ENCODE data around the gene SLC6A3. TPM values are rescaled to one million over a fixed set of nuclear protein-coding genes. Genes with fewer than 3 reads are reported as not detected.

SLC6A3 gene
- polyA plus RNA-seq, 3 donors = not detected

DNA sequence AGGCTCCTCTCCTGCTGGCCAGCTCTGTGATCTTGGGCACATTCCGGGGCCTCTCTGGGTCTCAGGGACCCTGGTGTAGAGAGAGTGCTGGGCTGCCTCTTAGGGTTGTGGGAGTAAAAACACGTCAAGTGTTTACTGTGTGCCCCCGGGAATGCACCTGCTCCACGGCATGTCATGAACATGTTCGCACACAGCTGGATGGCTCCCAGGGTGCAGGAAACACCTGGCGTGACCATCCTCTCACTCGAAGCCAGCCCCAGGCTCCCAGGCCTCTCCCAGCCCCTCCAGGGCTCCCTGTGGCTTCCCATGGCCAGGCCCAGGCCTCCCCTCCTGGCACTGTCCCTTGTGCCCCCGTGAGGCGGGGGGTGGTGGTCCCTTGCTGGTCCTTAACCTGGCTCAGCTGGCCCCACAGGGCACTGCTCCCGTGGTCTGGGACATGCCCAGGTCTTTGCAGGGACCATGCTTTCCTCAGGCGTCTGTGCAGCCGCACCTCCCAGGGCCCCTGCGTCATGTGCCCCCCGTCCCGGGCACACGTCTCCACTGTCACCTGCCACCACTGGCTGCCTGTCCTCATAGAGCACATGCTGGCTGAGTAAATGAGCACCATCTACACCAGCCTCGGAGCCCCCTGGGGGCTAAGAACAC, 44.9 kb downstream of the SLC6A3 start:
- no peaks in the 10 kb centered on the region for H3K27me3 ChIP-seq (ENCODE audit: control insufficient read depth in 2 of 2, insufficient read depth in 2 of 2, low read length in 2 of 2)
- H3K4me3 ChIP-seq (replicated peaks in 1 of 3; ENCODE audit: low read depth in 2 of 3, low read length in 3 of 3) = no peak overlapping the region
- H3K4me2 ChIP-seq (replicated peaks; ENCODE audit: extremely low read depth, low read length, poor library complexity, severe bottlenecking) = no peak overlapping the region
- no peaks in the 10 kb centered on the region for H3K36me3 ChIP-seq (replicated peaks in 1 of 2; ENCODE audit: control insufficient read depth in 1 of 2, insufficient read depth in 2 of 2, low read length in 2 of 2)
- no peak for DNase-seq
- 87% methylated on average over 15 of the region's 17 CpGs for WGBS (ENCODE audit: insufficient coverage)
- Mint-ChIP-seq H3K36me3 (no peaks in the 10 kb centered on the region), H3K4me1 (no peaks in the 10 kb centered on the region), H3K4me3 (no peak overlapping the region), H3K27me3 (ENCODE audit: low read depth in 3 of 3) (peaks cover 20 to 22% (median 20%) of the 10 kb centered on the region in 3 donors), H3K9me3 (peaks cover 0 to 3% (median 1%) of the 10 kb centered on the region in 7 donors), H3K27ac (no peak overlapping the region)
- no peaks in the 10 kb centered on the region for H3K79me2 ChIP-seq (ENCODE audit: insufficient read depth, low read length)
- H4K20me1 ChIP-seq (ENCODE audit: insufficient read depth, low read length) = no peaks in the 10 kb centered on the region
- intact Hi-C loops (cut with micrococcal nuclease) = no loop called here
- no peak overlapping the region for H3K27ac ChIP-seq (ENCODE audit: low read depth in 1 of 2, low read length in 2 of 2)
- no peaks in the 10 kb centered on the region for H3K9me3 ChIP-seq (replicated peaks in 1 of 2; ENCODE audit: control insufficient read depth in 1 of 2, insufficient read depth in 1 of 2, low read length in 2 of 2)
- no peak overlapping the region for H3K9ac ChIP-seq (ENCODE audit: insufficient read depth, low read length, poor library complexity, severe bottlenecking)
- no peaks in the 10 kb centered on the region for H3K4me1 ChIP-seq (ENCODE audit: control insufficient read depth in 1 of 2, insufficient read depth in 2 of 2, low read length in 2 of 2)
- no peak overlapping the region for H2AFZ ChIP-seq (ENCODE audit: insufficient read depth, low read depth, low read length, poor library complexity, severe bottlenecking)
- TF ChIP-seq, protein P1, sequence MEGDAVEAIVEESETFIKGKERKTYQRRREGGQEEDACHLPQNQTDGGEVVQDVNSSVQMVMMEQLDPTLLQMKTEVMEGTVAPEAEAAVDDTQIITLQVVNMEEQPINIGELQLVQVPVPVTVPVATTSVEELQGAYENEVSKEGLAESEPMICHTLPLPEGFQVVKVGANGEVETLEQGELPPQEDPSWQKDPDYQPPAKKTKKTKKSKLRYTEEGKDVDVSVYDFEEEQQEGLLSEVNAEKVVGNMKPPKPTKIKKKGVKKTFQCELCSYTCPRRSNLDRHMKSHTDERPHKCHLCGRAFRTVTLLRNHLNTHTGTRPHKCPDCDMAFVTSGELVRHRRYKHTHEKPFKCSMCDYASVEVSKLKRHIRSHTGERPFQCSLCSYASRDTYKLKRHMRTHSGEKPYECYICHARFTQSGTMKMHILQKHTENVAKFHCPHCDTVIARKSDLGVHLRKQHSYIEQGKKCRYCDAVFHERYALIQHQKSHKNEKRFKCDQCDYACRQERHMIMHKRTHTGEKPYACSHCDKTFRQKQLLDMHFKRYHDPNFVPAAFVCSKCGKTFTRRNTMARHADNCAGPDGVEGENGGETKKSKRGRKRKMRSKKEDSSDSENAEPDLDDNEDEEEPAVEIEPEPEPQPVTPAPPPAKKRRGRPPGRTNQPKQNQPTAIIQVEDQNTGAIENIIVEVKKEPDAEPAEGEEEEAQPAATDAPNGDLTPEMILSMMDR (IDR thresholded peaks at IDR 0.05) = no peak

DNA sequence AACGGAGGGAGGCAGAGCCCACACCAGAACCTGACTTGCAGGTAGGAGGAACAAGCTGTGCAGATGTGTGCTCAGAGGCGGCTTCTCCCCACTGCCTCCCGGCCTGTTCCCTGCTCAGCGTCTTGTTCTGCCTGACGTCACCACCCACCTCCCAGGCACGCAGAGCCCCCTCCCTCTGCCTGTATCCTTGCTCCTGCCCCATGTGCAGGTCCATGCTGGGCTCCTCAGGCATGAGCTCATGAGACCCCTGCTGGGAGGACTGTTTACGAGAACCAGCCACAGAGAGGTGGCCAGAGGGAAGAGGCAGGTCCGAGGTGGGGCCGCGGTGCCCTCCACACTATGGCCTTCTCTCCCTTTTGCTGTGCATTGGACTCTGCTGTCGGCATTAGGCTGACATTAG, 45.5 kb downstream of the SLC6A3 start:
- no peaks in the 10 kb centered on the region for H3K4me1 ChIP-seq (ENCODE audit: control insufficient read depth in 1 of 2, insufficient read depth in 2 of 2, low read length in 2 of 2)
- no peak overlapping the region for H3K27ac ChIP-seq (ENCODE audit: low read depth in 1 of 2, low read length in 2 of 2)
- no peak overlapping the region for H2AFZ ChIP-seq (ENCODE audit: insufficient read depth, low read depth, low read length, poor library complexity, severe bottlenecking)
- H3K4me2 ChIP-seq (replicated peaks; ENCODE audit: extremely low read depth, low read length, poor library complexity, severe bottlenecking) = no peak overlapping the region
- TF ChIP-seq, protein P1 (IDR thresholded peaks at IDR 0.05) = no peak
- intact Hi-C loops (cut with micrococcal nuclease) = no loop called here
- H3K9me3 ChIP-seq (replicated peaks in 1 of 2; ENCODE audit: control insufficient read depth in 1 of 2, insufficient read depth in 1 of 2, low read length in 2 of 2) = no peaks in the 10 kb centered on the region
- H3K36me3 ChIP-seq (replicated peaks in 1 of 2; ENCODE audit: control insufficient read depth in 1 of 2, insufficient read depth in 2 of 2, low read length in 2 of 2) = no peaks in the 10 kb centered on the region
- H3K36me3 Mint-ChIP-seq = no peaks in the 10 kb centered on the region
- H3K9me3 Mint-ChIP-seq = peaks cover 0 to 3% (median 1%) of the 10 kb centered on the region in 7 donors
- no peak overlapping the region for H3K9ac ChIP-seq (ENCODE audit: insufficient read depth, low read length, poor library complexity, severe bottlenecking)
- H3K27me3 Mint-ChIP-seq (ENCODE audit: low read depth in 3 of 3) = peaks cover 20 to 26% (median 25%) of the 10 kb centered on the region in 3 donors
- H4K20me1 ChIP-seq (ENCODE audit: insufficient read depth, low read length) = no peaks in the 10 kb centered on the region
- no peak for DNase-seq
- 71% methylated on average over 4 of the region's 11 CpGs for WGBS (ENCODE audit: insufficient coverage)
- H3K27ac Mint-ChIP-seq = peak overlapping the region in 3 of 7 donors; percentile 56 to 81 (median 70)
- no peak overlapping the region for H3K4me3 Mint-ChIP-seq
- no peaks in the 10 kb centered on the region for H3K27me3 ChIP-seq (ENCODE audit: control insufficient read depth in 2 of 2, insufficient read depth in 2 of 2, low read length in 2 of 2)
- H3K4me3 ChIP-seq (replicated peaks in 1 of 3; ENCODE audit: low read depth in 2 of 3, low read length in 3 of 3) = no peak overlapping the region
- no peaks in the 10 kb centered on the region for H3K79me2 ChIP-seq (ENCODE audit: insufficient read depth, low read length)
- no peaks in the 10 kb centered on the region for H3K4me1 Mint-ChIP-seq
